Right renal cortex interstitium (tissue), 3 donors: ENCODE data around the gene ADAM19. TPM values are rescaled to one million over a fixed set of nuclear protein-coding genes. Genes with fewer than 3 reads are reported as not detected.

Experiments
- DNase-seq, 3 donors: peaks; one replicate each; pipeline ENCODE4 v3.0.0-alpha.2; 2013; ENCODE audit warnings: low read depth in 3 of 3, low spot score in 2 of 3
- polyA plus RNA-seq, 3 donors: library from polyadenylated mRNA; unstranded; fragments of 120-200 nt; gene quantifications; one replicate each; pipeline ENCODE4 v1.2.1, GENCODE V29; 2013; ENCODE audit not compliant: insufficient read length in 3 of 3

The ADAM19 gene
- polyA plus RNA-seq, 3 donors = 7.7 to 9.6 (median 8.2) TPM

- DNase-seq = no peak
Measured at GRCh38 chr5:157563373-157563928, 12.1 kb downstream of the ADAM19 start.

- DNase-seq = no peak
Measured at GRCh38 chr5:157562111-157562581, 13.4 kb downstream of the ADAM19 start.

GRCh38 chr5:157561110-157561509 lies 14.5 kb downstream of the ADAM19 start:
- DNase-seq = no peak

- DNase-seq = no peak
Measured at GRCh38 chr5:157559301-157559700, 16.3 kb downstream of the ADAM19 start.

GRCh38 chr5:157558681-157559080 lies 16.9 kb downstream of the ADAM19 start:
- no peak for DNase-seq

- no peak for DNase-seq
Measured at GRCh38 chr5:157558041-157558595, 17.5 kb downstream of the ADAM19 start.

- DNase-seq = no peak
Measured at GRCh38 chr5:157556615-157557418, 18.8 kb downstream of the ADAM19 start.

GRCh38 chr5:157555037-157555640 lies 20.4 kb downstream of the ADAM19 start:
- DNase-seq = no peak

- no peak for DNase-seq
Measured at GRCh38 chr5:157554179-157555036, 21.2 kb downstream of the ADAM19 start.

GRCh38 chr5:157552650-157553049 lies 22.9 kb downstream of the ADAM19 start:
- no peak for DNase-seq

- no peak for DNase-seq
Measured at GRCh38 chr5:157550663-157551062, 24.9 kb downstream of the ADAM19 start.

- no peak for DNase-seq
Measured at GRCh38 chr5:157549954-157550549, 25.5 kb downstream of the ADAM19 start.

- DNase-seq = no peak
Measured at GRCh38 chr5:157549283-157549629, 26.3 kb downstream of the ADAM19 start.

GRCh38 chr5:157548513-157549282 lies 26.9 kb downstream of the ADAM19 start:
- DNase-seq = no peak

- DNase-seq = no peak
Measured at GRCh38 chr5:157547941-157548512, 27.5 kb downstream of the ADAM19 start.

GRCh38 chr5:157546456-157547100 lies 29.0 kb downstream of the ADAM19 start:
- DNase-seq = no peak

- no peak for DNase-seq
Measured at GRCh38 chr5:157545610-157546310, 29.8 kb downstream of the ADAM19 start.

- DNase-seq = no peak
Measured at GRCh38 chr5:157544623-157544989, 31.0 kb downstream of the ADAM19 start.
